HG03571 (cell line): Measurements from ENCODE around the gene TAF11L13.

Source experiments
- ATAC-seq: cut with Tn5 transposase; IDR thresholded peaks from one replicate; pipeline ENCODE4 v1.9.1; 2021; ENCODE audit not compliant: unreplicated experiment

TAF11L13 gene

GRCh38 chr5:17678751-17679324 lies 47.0 kb downstream of the TAF11L13 start:
- no peak for ATAC-seq

- ATAC-seq = no peak
These were observed 47.8 kb downstream of the TAF11L13 start for GRCh38 chr5:17679597-17680203.

- no peak for ATAC-seq
These were observed 48.8 kb downstream of the TAF11L13 start for GRCh38 chr5:17680737-17681136.
